IPS-NIHi7 (cell line): Measurements from ENCODE around the gene EIF4E2.

ENCODE experiments used
- DNase-seq: peaks from one replicate; pipeline ENCODE4 v3.0.0; 2012; ENCODE audit warnings: mixed read lengths; ENCODE audit errors: extremely low spot score

The EIF4E2 gene

DNA sequence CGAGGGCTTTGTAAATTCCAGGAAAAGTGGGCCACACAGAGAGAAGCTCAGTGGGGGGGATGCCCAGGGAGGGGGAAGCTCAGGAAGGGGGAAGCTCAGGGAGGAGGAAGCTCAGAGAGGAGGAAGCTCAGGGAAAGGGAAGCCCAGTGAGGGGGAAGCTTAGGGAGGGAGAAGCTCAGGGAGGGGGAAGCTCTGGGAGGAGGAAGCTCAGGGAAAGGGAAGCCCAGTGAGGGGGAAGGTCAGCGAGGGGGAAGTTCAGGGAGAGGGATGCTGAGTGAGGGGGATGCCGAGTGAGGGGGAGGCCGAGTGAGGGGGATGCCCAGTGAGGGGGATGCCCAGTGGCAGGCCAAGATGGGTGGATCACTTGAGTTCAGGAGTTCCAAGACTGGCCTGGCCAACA is 11.8 kb upstream of the EIF4E2 start:
- no peak for DNase-seq

DNA sequence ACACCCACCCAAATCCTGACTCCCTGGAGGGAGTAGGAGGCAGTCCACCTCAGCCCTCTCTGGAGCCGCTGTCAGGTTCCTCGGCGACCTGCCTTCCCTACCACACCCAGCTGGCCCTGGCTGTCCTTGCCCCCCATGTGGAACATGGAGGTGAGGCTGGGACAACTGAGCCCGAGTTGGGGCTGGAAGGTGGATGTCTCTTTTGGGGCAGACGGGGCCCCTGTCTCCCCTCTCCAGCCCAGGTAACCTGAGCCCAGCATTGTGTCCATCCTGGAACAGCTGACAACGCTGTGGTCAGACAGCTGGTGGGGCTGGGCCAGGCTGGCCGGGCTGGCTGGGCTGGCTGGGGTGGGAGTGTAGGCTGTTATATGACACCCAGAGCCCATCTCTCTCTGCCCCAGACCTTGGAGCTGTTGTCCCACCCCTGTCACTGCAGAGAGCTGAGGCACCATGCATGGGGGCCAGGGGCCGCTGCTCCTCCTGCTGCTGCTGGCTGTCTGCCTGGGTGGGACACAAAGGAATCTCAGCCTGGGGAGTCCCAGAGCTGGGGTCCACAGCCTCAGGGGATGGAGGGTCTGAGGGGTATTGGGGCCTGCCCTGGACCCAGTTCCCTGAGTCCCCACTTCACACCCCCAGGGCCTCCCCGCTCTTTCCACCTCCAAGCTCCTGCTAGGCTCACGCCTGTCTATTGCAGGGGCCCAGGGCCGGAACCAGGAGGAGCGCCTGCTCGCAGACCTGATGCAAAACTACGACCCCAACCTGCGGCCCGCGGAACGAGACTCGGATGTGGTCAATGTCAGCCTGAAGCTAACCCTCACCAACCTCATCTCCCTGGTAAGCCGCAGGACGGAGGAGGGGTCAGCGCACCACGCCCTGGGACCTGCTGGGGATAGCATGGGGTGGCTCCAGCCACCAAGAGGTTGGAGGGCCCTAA is 10.9 kb upstream of the EIF4E2 start, which contains the start of gene CHRNG:
TSS of gene CHRNG (plus strand) at position 395 of the 934 bp plus-strand sequence. CDS start at position 451, 56 bp downstream.
- peak; percentile 46 for DNase-seq

DNA sequence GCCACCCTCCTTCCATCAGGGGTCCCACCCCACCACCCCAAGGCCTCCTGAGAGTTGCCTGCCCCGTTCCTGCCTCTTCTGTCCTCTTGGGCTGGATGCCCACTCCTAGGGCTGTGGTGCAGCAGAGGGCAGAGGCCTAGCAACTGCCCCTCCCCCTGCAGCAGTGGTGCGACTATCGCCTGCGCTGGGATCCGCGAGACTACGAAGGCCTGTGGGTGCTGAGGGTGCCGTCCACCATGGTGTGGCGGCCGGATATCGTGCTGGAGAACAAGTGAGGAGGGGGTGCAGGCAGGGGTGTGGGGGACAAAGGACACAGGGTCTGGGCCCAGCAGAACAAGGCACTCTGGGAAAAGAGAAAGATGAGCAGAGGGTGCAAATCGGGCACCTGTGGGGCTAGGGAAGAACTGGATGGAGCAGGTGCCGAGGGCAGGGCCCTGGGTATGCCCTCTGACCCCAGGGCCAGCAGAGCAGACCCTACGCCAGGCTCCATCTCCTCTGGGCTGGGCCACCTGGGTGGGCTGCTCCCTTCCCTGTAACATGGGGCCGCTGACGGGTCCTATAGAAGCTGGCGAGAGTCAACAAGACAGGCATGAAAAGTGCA is 9.9 kb upstream of the EIF4E2 start:
- DNase-seq, result no peak

DNA sequence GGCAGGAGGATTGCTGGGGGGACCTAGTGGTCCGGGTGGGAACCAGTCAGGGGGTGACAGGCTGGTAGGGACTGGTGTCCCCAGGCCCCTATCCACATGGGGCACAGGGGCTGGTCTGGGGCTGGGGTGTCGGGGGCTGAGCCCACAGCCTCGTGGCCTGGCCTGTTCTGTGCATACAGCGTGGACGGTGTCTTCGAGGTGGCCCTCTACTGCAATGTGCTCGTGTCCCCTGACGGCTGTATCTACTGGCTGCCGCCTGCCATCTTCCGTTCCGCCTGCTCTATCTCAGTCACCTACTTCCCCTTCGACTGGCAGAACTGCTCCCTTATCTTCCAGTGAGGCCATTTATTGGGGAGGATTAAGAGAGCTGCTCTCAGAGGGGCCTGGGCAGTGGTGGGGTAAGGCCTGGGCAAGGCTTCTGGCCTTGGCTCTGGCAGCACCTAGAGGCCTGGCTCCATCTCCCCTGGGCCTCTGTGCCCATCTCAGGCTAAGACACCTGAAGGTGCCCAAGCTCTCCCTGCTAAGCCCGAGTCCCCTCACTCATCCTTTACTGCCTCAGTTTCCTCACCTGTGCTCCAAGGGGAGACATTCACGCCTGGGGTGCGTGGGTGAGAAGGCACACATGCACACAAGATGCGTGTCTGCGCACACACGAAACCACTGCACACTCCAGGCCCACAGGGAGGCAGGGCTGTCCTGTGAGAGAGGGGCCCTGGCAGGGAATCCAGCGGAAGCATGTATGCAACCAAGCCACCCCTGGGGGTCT is 9.1 kb upstream of the EIF4E2 start:
- DNase-seq, result no peak

DNA sequence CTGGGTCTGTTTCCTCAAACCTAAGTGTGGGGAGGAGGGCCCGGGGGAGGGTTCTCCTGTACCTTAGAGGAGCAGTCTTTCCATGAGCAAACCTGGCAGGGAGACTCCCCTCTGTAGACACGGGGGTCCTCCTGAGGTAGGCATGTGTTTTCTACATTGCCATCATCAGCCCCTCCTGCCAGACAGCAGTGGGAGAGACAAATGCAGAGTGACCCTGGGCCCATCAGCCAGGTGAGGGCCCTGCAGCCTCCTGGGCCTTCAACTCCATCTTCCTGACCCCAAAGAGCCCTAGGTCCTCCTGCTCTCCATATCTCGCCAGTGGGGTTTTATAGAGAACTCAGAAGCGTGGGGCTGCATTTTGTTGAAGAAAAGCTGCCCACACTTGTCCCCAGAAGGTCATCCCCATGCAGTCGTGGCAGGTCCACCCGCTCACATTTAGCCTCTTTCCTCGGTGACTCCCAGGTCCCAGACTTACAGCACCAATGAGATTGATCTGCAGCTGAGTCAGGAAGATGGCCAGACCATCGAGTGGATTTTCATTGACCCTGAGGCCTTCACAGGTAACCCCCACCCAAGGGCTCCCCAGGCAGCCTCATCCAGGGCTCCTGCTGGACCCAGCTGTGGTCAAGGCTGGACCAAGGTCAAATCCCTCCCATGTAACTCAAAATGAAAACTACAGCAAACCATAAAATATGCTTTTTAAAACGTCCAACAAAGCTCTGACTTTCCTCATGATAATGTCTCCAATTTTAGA is 8.4 kb upstream of the EIF4E2 start:
- DNase-seq, result no peak

DNA sequence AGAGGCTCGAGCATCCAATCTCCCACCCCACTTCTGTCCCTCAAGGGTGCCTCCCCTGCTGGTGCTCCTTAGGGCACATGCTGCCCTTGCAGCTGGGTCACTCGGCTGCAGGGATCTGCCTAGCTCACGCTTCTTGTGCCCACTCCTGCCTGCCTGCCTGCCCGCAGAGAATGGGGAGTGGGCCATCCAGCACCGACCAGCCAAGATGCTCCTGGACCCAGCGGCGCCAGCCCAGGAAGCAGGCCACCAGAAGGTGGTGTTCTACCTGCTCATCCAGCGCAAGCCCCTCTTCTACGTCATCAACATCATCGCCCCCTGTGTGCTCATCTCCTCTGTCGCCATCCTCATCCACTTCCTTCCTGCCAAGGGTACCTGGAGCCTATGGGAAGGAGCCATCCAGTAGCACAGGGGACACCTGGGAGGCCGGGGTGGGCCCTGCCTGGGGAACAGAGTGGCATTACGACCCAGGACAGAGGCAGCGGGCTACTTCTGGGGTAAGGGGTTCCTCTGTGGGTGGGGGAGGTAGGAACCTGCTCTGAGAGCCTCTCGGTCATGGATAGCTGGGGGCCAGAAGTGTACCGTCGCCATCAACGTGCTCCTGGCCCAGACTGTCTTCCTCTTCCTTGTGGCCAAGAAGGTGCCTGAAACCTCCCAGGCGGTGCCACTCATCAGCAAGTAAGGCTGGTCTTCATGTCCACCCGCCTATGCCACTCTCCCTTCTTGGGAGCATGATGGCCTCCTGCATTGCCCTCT is 7.6 kb upstream of the EIF4E2 start:
- DNase-seq, result no peak

DNA sequence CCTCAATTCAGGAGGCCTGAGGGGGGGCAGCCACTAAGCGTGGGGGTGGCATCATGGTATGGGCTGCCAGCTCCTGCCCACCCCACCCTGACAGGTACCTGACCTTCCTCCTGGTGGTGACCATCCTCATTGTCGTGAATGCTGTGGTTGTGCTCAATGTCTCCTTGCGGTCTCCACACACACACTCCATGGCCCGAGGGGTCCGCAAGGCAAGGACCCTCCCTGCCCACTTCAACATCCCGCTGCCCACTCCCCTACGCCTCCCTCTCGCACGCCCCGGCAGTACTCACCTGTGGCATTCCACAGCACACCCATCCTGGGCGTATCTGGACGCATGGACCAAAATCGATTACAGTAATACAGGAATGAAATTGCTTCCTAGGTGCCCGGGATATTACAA is 7.0 kb upstream of the EIF4E2 start:
- DNase-seq, result no peak

DNA sequence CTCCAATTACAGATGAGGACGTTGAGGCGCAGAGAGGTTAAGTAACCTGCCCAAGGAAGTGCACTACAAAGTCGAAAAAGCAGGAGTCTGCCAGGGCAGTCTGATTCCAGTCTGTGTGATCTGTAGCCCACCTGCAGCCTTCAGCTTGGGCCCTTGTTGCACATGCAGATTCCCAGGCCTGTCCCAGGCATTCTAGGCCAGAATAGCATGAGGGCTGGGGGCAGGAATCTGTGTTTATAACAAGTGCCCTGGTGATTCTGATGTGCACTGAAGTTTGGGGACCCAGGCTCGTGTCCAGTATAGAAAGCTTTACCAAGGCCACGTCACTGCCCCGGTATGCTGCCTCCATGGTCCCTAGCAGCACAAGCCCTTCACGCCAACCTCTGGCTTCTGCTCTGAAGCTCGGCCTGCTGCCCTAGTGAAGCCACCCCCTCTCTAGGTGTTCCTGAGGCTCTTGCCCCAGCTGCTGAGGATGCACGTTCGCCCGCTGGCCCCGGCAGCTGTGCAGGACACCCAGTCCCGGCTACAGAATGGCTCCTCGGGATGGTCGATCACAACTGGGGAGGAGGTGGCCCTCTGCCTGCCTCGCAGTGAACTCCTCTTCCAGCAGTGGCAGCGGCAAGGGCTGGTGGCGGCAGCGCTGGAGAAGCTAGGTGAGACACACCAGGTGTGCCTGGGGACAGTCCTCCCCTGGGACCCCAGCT is 6.4 kb upstream of the EIF4E2 start:
- DNase-seq, result no peak

DNA sequence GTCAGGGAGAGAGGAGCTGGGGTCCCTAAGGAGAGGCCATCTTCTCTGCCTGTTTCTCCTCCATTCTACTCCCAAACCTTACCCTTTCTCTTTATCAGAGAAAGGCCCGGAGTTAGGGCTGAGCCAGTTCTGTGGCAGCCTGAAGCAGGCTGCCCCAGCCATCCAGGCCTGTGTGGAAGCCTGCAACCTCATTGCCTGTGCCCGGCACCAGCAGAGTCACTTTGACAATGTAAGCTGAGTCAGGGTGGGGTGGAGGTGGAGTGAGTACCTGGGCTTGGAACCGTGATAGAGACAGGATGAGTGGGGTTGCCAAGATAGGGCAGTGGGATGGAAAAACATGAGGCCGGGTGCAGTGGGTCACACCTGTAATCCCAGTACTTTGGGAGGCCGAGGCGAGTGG is 5.8 kb upstream of the EIF4E2 start:
- DNase-seq, result no peak

DNA sequence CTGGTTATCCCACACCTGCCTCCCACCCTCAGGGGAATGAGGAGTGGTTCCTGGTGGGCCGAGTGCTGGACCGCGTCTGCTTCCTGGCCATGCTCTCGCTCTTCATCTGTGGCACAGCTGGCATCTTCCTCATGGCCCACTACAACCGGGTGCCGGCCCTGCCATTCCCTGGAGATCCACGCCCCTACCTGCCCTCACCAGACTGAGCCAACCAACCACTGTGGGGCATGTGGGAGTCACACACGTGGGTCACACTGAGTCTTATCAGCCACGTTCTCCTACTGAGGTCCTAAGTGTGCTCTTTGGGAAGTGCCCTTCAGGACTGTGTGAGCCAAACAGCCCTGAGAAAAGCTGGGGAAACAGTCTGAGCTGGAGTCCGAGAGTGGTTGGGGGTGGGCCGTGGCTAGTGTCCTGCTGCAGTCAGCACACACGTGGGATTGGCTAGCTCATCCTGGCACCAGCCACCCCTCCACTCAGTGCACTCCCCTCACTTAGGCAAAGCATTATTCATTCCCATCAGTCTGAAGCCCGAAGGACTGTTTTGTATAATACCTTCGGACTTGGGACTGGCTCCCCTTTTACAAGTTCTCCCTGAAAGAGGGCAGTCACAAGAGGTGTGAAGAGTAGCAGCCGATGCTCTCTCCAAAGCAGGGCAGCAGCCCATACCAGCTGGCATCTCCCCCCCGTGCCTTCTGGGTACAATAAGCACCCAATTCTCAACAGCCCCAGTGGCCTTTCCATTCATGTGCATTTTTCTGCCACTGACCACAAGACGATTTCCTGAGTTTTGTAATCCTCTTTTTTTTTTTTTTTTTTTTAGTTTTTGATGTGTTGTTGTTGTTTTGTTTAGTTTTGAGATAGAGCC is 4.7 kb upstream of the EIF4E2 start:
- no peak for DNase-seq

DNA sequence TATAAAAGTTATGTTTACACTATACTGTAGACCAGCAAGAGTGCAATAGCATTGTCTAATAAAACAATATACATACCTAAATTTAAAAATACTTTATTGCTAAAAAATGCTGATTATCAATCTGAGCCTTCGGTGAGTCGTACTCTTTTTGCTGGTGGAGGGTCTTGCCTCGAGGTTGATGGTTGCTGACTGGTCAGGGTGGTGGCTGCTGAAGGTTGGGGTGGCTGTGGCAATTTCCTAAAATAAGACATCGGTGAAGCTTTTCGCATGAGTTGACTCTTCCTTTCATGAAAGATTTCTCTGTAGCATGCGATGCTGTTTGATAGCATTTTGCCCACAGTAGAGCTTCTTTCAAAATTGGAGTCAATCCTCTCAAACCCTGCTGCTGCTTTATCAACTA is 2.5 kb upstream of the EIF4E2 start:
- DNase-seq, result no peak

DNA sequence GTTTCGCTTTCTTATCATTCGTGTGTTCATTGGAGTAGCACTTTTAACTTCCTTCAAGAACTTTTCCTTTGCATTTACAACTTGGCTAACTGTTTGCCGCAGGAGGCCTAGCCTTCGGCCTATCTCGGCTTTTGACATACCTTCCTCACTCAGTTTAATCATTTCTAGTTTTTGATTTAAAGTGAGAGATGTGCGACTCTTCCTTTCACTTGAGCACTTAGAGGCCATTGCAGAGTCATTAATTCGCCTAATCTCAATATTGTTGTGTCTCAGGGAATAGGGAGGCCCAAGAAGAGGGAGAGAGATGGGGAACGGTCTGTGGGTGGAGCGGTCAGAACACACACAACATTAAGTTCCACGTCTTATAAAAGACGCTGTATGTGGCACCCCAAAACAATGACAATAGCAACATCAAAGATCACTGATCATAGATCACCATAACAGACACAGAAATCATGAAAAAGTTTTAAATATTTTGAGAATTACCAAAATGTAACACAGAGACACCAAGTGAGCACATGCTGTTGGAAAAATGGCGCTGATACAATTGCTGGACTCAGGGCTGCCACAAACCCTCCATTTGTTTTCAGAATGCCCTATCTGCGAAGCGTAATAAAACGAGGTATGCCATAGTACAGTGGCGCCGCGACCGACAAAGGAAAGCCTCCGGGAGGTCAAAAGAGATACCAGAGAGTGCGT is 685 bp upstream of the EIF4E2 start:
- DNase-seq, result no peak

DNA sequence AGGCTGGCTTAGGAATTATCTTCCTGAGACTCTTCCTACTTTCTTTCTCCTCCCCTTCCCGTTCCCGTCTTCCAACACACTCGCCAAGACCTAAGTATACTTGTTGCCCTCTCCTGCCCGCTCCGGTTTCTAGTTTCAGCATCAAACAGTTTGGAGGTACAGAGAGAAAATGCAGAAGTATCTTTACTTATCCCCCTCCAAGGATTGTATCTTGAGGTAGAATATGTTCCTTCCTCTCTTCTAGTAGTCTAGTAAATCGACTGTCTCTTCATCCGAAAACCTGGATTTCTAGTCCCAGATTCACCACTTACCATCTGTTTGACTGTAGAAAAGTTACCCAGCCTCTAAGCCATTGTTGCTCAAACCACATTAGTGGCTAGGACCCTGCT is 755 bp downstream of the EIF4E2 start:
- DNase-seq, result no peak

DNA sequence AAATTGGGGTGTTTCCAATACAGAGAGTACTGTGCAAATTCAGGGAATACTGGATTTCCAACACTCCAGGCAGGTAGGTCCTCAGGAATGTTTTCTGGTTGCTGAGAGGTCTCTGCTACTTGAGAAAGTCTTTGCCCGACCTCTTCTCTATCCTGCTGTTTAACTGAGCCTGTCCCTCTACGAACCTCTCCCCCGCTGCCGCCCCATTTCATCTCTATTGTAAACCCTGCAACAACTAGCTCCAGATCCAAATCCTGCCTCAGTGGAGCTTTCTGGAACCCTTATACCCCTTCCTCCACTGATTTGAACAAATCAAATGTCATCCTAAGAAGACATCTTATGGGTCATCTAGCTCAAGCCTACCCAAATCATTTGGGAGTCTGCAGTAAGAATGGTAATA is 1.3 kb downstream of the EIF4E2 start:
- no peak for DNase-seq

DNA sequence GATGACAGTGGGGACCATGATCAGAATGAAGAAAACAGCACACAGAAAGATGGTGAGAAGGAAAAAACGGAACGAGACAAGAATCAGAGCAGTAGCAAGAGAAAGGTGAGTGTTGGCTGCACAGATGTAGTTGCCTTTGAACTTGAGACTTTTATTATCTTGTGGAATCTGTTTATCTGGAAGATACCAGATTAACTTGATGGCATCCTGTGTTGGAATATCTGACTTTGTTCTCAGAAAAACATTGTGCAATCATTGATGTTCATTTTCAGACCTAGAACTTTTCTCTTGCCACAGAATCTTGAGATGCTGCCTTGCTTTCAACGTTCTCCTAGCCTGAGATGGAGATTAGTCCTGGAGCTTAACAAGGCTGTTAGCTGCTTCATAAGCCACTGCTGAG is 5.9 kb downstream of the EIF4E2 start:
- no peak for DNase-seq

DNA sequence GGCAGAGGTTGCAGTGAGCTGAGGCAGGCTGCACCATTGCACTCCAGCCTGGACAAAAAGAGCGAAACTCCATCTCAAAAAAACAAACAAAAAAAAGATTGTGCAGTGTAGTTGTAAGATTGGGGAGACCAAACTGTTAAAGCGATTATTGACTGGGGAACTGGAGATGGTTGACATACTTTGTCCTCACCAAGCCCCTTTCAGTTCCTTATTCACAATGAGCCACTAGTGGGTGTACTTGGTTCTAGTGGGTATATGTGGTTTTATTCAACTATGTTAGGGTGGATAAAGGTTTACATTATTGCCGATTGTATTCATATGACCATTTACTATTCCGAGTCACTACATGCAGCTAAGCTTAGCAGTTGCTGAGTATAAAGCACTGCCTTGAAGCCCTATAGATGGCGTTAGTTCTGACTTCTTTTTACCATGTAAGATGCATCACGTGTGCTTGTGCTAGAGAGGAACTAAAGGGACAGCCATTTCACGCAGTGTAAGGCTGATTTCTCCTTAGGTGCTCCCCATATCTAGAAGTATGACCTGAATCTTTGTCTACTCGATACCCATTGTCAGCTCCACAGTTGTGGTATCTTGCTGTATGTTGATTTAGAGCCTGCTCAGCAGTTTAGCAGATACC is 12.1 kb downstream of the EIF4E2 start:
- DNase-seq, result no peak

DNA sequence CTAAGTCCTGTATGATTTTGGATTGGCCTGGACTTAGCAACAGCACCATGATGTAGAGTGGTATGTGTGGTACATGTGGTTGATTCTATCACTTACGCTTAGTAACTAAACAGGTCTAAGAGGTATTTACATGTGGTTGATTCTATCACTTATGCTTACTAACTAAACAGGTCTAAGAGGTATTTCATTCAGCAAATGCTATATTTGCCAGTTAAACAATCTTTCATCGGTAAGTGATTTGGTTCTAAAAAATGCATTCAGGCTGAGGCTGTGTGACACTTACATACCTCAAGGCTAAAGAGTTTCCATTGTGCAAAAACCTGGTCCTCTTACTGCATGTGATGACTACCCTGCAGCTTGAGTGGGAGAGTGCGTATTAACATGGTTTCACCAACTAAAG is 13.1 kb downstream of the EIF4E2 start:
- no peak for DNase-seq

DNA sequence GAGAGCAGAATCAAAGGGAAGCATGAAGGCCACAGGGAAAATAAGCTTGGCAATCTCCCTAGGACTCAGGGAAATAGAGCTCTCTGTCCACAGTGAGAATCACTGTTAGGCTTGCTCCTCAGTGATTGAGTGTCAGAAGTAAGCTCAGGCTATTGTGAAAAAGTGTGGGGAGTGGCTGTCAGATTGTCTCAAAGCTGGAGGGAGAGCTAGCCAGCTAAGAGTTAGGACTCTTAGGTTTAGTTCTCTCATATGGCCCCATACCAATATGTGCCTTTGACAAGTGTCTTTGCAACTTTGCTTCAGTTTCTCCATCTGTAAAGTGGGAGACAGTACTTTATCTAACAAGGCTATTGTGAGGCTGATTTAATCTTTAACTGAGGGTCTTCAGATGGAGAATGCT is 17.2 kb downstream of the EIF4E2 start:
- no peak for DNase-seq
